CD1c-positive myeloid dendritic cell (primary cell): ENCODE results near the gene SLIT3.
A peak's percentile ranks its signal among the peaks of the same experiment; 100 is the strongest.

ENCODE experiments used
- DNase-seq: peaks from one replicate; pipeline ENCODE4 v3.0.0-alpha.2; 2016; ENCODE audit errors: extremely low spot score

Gene SLIT3

GRCh38 chr5:168889039-168889438 is 411.9 kb downstream of the SLIT3 start:
- no peak for DNase-seq

GRCh38 chr5:168887931-168888330 is 413.0 kb downstream of the SLIT3 start:
- no peak for DNase-seq

DNA sequence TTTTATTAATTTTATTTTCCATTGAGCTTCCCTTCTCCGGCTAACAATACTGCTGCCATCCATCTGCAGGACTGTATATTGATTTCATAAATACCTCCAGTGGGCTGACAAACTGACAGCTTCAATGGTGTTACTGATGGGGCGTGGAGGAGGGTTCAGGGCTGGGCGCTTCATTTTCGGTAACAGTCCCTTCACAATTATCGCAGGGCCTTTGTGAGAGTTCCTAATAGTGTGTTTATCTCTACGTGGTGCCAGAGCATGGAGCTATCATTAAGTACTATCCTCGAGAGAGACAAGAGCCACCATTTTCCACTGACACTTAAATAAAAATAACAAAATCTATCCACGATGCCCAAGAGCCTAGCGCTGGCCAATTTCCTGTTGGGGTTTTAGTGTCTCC is 414.8 kb downstream of the SLIT3 start:
- no peak for DNase-seq

GRCh38 chr5:168885324-168886120 is 415.4 kb downstream of the SLIT3 start:
- DNase-seq, result peak; percentile 39

DNA sequence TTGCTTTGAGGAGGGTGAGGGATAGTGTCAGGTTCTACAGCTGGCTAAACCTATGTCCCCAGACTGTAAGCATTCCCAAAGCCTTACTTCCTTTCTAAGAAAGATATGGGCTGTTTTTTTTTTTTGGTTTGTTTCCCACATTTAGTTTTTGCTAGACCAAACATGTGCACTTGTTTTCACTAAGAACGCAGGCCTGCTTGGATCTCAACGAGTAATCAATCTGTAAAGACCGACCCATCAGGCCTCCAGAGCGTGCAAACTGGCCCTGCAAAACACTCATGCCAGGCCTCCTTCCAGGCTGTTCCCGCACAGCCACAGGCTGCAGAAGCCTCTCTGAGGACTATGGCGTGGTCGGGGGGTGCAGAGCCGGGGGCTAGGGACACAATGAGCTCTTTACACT is 416.9 kb downstream of the SLIT3 start:
- no peak for DNase-seq

- no peak for DNase-seq
Measured at GRCh38 chr5:168883281-168883741, 417.6 kb downstream of the SLIT3 start.

- no peak for DNase-seq
Measured at GRCh38 chr5:168882283-168882682, 418.7 kb downstream of the SLIT3 start.

GRCh38 chr5:168881427-168882149 is 419.4 kb downstream of the SLIT3 start:
- DNase-seq, result no peak

DNA sequence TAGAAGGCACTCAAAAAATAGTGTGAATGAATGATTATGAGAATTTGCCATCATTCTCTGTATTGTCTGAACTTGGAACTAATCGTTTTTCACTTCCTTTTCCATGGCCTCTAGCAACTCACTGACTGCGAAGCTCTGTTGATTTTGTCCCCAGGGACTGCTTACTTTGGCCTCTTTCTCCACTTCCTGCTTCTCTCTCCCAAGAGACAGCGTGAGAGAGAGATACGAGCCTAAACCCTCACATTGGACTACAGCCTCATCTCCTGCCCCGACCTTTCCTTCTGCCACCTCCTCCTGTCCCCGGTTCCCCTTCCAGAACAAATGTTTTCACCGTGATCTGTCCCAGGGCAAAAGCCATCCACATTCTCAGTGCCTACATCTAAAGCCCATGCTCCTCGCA is 421.0 kb downstream of the SLIT3 start:
- peak; percentile 37 for DNase-seq

- no peak for DNase-seq
Measured at GRCh38 chr5:168879331-168879730, 421.6 kb downstream of the SLIT3 start.

GRCh38 chr5:168878135-168878745 is 422.7 kb downstream of the SLIT3 start:
- DNase-seq, result no peak

DNA sequence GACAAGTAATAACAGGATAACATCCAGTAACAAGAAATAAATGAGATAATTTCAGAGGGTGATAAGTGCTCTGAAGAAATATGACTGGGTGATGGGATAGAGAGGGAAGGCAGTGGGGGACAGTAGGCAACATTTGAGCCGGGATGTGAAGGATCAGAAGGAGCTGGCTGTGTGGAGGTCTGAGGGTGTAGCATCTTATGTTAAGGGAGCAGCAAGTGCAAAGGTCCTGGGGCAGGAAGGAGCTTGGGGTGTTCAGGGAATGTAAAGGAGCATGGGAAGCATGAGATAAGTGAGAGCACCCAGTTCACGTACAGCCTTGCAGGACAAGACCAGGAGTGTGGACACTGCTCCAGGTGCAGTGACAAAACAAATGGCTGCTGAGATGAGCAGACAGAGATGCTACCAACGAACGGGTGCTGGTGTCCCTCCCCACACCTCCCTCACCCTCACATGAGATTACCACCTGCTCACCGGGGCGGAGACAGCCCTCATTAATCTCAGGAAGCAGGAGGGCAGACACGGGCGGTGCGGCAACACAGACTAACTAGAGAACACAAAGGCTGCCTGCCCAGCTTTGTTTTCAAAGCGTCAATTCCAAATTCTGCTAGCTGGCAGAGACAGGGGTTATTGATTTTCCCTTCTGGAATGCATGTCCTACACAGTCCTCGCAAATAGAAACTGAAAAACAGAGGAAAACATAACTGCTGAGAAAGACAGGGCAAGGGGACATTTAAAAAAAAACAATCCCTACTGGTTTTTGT is 423.6 kb downstream of the SLIT3 start:
- DNase-seq, result no peak

- no peak for DNase-seq
Measured at GRCh38 chr5:168876419-168876818, 424.5 kb downstream of the SLIT3 start.

DNA sequence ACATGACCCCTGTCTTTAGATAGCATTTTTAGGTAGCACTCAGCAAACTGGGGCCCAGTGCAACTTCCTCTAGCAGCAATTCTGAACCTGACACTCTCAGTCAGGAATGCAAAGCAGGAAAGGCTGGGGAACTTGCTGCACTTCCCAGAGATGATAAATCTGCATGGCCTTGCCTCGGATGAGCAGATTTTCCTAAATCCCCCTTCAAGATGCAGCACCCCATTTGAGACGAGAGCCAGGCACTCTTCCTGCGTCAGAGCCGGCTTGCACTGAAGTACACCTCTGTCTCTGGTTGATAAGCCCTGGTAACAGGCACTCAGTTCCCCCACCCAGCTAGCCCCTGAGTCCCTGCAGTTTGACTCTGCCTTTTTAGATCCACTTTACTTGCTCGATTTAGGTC is 425.1 kb downstream of the SLIT3 start:
- no peak for DNase-seq

- no peak for DNase-seq
Measured at GRCh38 chr5:168874713-168875380, 426.1 kb downstream of the SLIT3 start.

DNA sequence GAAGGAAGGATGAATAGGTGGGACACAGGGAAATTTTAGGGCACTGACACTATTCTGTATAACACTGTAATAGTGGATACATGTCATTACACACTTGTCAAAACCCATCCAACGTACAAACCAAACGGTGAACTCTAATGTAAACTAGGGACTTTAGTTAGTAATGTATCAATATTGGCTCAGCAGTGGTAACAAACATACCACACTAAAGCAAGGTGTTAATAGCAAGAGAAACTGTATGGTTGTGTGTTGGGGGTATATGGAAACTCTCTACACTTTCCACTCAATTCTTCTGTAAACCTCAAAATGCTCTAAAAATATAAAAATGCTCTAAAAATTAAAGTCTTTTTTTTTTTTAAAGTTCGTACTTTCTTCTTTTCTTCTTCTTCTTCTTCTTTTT is 428.7 kb downstream of the SLIT3 start:
- no peak for DNase-seq

- no peak for DNase-seq
Measured at GRCh38 chr5:168870910-168871309, 430.0 kb downstream of the SLIT3 start.

GRCh38 chr5:168869615-168870227 is 431.2 kb downstream of the SLIT3 start:
- DNase-seq, result no peak

DNA sequence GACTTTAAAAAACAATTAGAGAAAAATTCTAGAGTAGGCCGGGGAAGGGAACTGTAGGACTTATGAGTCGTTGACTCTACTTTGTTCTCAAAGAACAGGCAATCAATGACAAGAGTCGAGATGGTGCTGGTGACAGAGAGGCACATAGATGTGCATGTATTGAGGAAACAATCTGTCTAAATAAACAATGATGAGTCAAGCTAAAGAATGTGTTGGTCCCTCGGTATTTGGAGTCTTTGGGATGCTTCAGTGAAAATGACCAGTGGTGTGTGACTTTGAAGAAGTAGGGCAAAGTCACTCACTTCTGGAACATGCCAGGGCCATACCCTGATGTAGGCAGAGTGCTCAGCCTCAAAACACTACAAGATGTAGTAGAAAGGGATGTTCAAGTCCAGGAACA is 433.7 kb downstream of the SLIT3 start:
- DNase-seq, result no peak

DNA sequence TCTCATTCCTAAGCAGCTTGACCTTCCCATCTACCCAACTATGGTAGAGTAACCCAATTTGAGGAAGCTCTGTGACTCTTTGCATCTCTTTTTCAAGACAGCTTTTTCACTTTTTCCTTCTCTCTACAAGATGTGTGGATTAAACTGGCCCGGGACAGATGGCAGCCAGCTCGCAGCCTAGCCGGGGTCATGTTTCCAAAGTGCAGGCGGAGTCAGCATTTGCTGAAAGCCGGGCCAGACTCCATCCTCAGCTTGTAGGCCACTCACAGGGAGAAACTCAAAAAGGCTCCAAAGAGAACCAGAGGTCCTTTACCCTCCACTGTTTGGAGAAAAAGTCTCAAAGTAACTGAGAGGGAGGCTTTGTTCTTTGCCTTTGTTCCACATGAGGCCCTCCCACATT is 435.0 kb downstream of the SLIT3 start:
- no peak for DNase-seq

- DNase-seq, result no peak
Measured at GRCh38 chr5:168863021-168863420, 437.9 kb downstream of the SLIT3 start.
